K562 (cell line): ENCODE results near the gene NCF2. TPM values are rescaled to one million over a fixed set of nuclear protein-coding genes. Genes with fewer than 3 reads are reported as not detected.

Experiments used
- ATAC-seq: fragments of 200-7000 bp; cut with Tn5 transposase; 3 replicates; pipeline ENCODE4 v1.9.1; 2020; ENCODE audit warnings: moderate library complexity
- BruUV-seq: library from RNA; stranded (reverse); fragments of 400-500 nt; replicated peaks from 2 replicates; lab custom pipeline; 2021; lab: Mats Ljungman, UMichigan
- CTCF ChIA-PET: fragments of 300-600 bp; formaldehyde crosslinking; extraction: SDS; loops from one replicate; lab custom pipeline; 2021; ENCODE audit warnings: low intra/inter-chr PET ratio; lab: Yijun Ruan, JAX
- POLR2A ChIA-PET: fragments of 300-600, 350-650 bp; sonication (Branson Sonifier 250); formaldehyde crosslinking; extraction: SDS; loops from one replicate; lab custom pipeline; 2021; ENCODE audit warnings: antibody characterized with exemption, inconsistent platforms; lab: Yijun Ruan, JAX
- DNase-seq, 4 experiments: peaks; one replicate each; pipeline versions ENCODE4 v3.0.0 to v3.0.0-alpha.2; 2011 to 2018; ENCODE audit warnings: low spot score in 3 of 4, mixed read lengths in 3 of 4; ENCODE audit errors: extremely low read depth in 1 of 4
- FAIRE-seq: peaks from 2 replicates; lab custom pipeline; 2011; peaks lifted over from hg19 to GRCh38; lab: Jason Lieb, UNC
- H2AFZ ChIP-seq: 2 replicates; pipeline ENCODE4 v1.6.0; 2011; ENCODE audit warnings: low read depth, low read length, control low read depth, inconsistent platforms
- H3K27ac ChIP-seq: fragments of 200-600 bp; 3 replicates; pipeline ENCODE4 v1.8.0; 2011; ENCODE audit warnings: low read depth, mild to moderate bottlenecking, control low read depth, inconsistent platforms, low read length, moderate library complexity, mixed read lengths; ENCODE audit errors: extremely low read depth
- H3K27me3 ChIP-seq, 2 experiments: fragments of 300-600 bp in 1 of 2; 2 replicates in 1 of 2; 3 replicates in 1 of 2; pipeline versions ENCODE4 v1.6.0 to v1.8.0; 2011; ENCODE audit warnings: inconsistent platforms in 2 of 2, low read length in 2 of 2, mild to moderate bottlenecking in 1 of 2, mixed read lengths in 1 of 2, moderate library complexity in 1 of 2; ENCODE audit not compliant: control insufficient read depth in 2 of 2, insufficient read depth in 2 of 2
- H3K36me3 ChIP-seq: fragments of 300-600 bp; 3 replicates; pipeline ENCODE4 v1.8.0; 2011; ENCODE audit warnings: mild to moderate bottlenecking, low read length, inconsistent platforms; ENCODE audit not compliant: control insufficient read depth, insufficient read depth
- H3K4me1 ChIP-seq, 2 experiments: fragments of 200-600 bp in 1 of 2; replicated peaks in 1 of 2; 2 replicates in 1 of 2; 3 replicates in 1 of 2; pipeline versions ENCODE4 v1.5.1 to v1.8.0; 2011; ENCODE audit warnings: inconsistent platforms in 2 of 2, low read length in 2 of 2, mild to moderate bottlenecking in 1 of 2, mixed read lengths in 1 of 2, moderate library complexity in 1 of 2; ENCODE audit not compliant: control insufficient read depth in 2 of 2, insufficient read depth in 2 of 2
- H3K4me2 ChIP-seq: 2 replicates; pipeline ENCODE4 v1.6.1; 2011; ENCODE audit warnings: low read length, control low read depth, inconsistent platforms, mixed read lengths; ENCODE audit not compliant: insufficient read depth
- H3K4me3 ChIP-seq: fragments of 200-600 bp; sonication (generic), shearing (Covaris generic); 2 replicates; pipeline ENCODE4 v1.5.1; 2016; ENCODE audit warnings: control low read depth, inconsistent platforms
- H3K79me2 ChIP-seq: fragments of 200-600 bp; 3 replicates; pipeline ENCODE4 v1.8.0; 2011; ENCODE audit warnings: low read length, inconsistent platforms; ENCODE audit not compliant: control insufficient read depth, insufficient read depth
- H3K9ac ChIP-seq, 2 experiments: 2 replicates each; pipeline versions ENCODE4 v1.6.0 to v1.6.1; 2011; ENCODE audit warnings: low read depth in 2 of 2, low read length in 2 of 2, control low read depth in 1 of 2, inconsistent platforms in 1 of 2, mild to moderate bottlenecking in 1 of 2, mixed read lengths in 1 of 2; ENCODE audit not compliant: insufficient read depth in 1 of 2
- H3K9me1 ChIP-seq: one replicate; pipeline ENCODE4 v1.6.0; 2011; ENCODE audit warnings: inconsistent platforms, mild to moderate bottlenecking, low read length, moderate library complexity; ENCODE audit not compliant: control insufficient read depth, insufficient read depth
- H3K9me3 ChIP-seq: replicated peaks from 2 replicates; pipeline ENCODE4 v1.5.1; 2011; ENCODE audit warnings: low read depth, low read length, inconsistent platforms; ENCODE audit not compliant: control insufficient read depth, insufficient read depth
- H4K20me1 ChIP-seq: replicated peaks from 2 replicates; pipeline ENCODE4 v1.6.1; 2011; ENCODE audit warnings: low read length, inconsistent platforms, mixed read lengths; ENCODE audit not compliant: control insufficient read depth, insufficient read depth
- E2F5 ChIP-seq: sonication (generic); formaldehyde crosslinking; IDR thresholded peaks from 2 replicates; pipeline ENCODE4 v1.8.0; 2022; ENCODE audit warnings: mild to moderate bottlenecking, missing genetic modification reagents
- EZH2 ChIP-seq: IDR thresholded peaks from 2 replicates; pipeline ENCODE4 v1.6.1; 2012; ENCODE audit warnings: low read depth, mild to moderate bottlenecking, inconsistent platforms, low read length, borderline replicate concordance
- HIVEP1 ChIP-seq: fragments of 250-450 bp; sonication (Bioruptor Pico); IDR thresholded peaks from 2 replicates; pipeline ENCODE4 v1.4.0; 2020; ENCODE audit warnings: mild to moderate bottlenecking
- NEUROD1 ChIP-seq: fragments of 150-350 bp; IDR thresholded peaks from 2 replicates; pipeline ENCODE4 v1.6.1; 2014; ENCODE audit warnings: borderline replicate concordance, low read length, low read depth; ENCODE audit not compliant: partially characterized antibody
- SRSF3 ChIP-seq: fragments of 200-400 bp; formaldehyde crosslinking; IDR thresholded peaks from 2 replicates; pipeline ENCODE4 v1.6.1; 2016; ENCODE audit warnings: mild to moderate bottlenecking, low read length, moderate library complexity; ENCODE audit not compliant: insufficient read depth
- SRSF7 ChIP-seq: fragments of 200-400 bp; formaldehyde crosslinking; optimal IDR thresholded peaks from 2 replicates; pipeline ENCODE3; 2017; ENCODE audit warnings: mild to moderate bottlenecking, low read depth, low read length
- USF1 ChIP-seq: sonication (generic); formaldehyde crosslinking; IDR thresholded peaks from 2 replicates; pipeline ENCODE4 v1.9.0; 2022; ENCODE audit warnings: mild to moderate bottlenecking, missing genetic modification reagents
- ZBTB33 ChIP-seq: sonication (generic); formaldehyde crosslinking; IDR thresholded peaks from 2 replicates; pipeline ENCODE4 v1.8.1; 2023; ENCODE audit warnings: mild to moderate bottlenecking, missing genetic modification reagents
- ZNF507 ChIP-seq: conservative IDR thresholded peaks from 2 replicates; pipeline ENCODE4 v1.6.1; 2017; ENCODE audit warnings: missing genetic modification characterization, missing compliant biosample characterization
- ZNF561 ChIP-seq: fragments of 450-650 bp; formaldehyde crosslinking; conservative IDR thresholded peaks from 2 replicates; pipeline ENCODE4 v1.4.0; 2020; ENCODE audit warnings: mild to moderate bottlenecking, moderate library complexity
- ZNF780A ChIP-seq: fragments of 250-450 bp; sonication (Bioruptor Pico); IDR thresholded peaks from 2 replicates; pipeline ENCODE4 v1.5.0; 2021; ENCODE audit warnings: mild to moderate bottlenecking
- WGBS: fragments of 100-300 bp; shearing (Covaris generic); methylation state at CpG from one replicate; pipeline ENCODE4 v1.1.6; 2016; ENCODE audit warnings: low coverage, mixed read lengths; ENCODE audit not compliant: insufficient coverage; ENCODE audit errors: missing lambda C conversion rate; 5-methylcytosine and 5-hydroxymethylcytosine counted together
- in situ Hi-C: fragments of 300-500 bp; cut with MboI; formaldehyde crosslinking; loops from 4 replicates; pipeline ENCODE4 v1.15.0; 2018; ENCODE audit warnings: inconsistent platforms, mixed read lengths
- intact Hi-C: fragments of 100-400 bp; cut with micrococcal nuclease; formaldehyde crosslinking; loops from 2 replicates; pipeline ENCODE4 v1.14.2; 2022
- polyA plus RNA-seq, 8 experiments: library from polyadenylated mRNA; depleted of rRNA in 4 of 8; stranded (reverse) in 5 of 8; unstranded in 3 of 8; fragments of >200 nt; fragmentation: Nextera tagmentation in 2 of 8; fragmentation: Illumina TruSeq in 1 of 8; extraction: Ambion mirVana in 2 of 8; extraction: Trizol in 1 of 8; gene quantifications; 2 replicates each; pipeline versions ENCODE4 v1.2.1 to v1.2.3, GENCODE V29; 2011 to 2014; ENCODE audit warnings: inconsistent platforms in 1 of 8, missing spikeins in 1 of 8
- total RNA-seq, 7 experiments: library from RNA; depleted of rRNA in 6 of 7; stranded (reverse); fragments of >200 nt in 6 of 7; fragmentation: Illumina TruSeq in 2 of 7; extraction: Trizol in 2 of 7; gene quantifications; 2 replicates each; pipeline versions ENCODE4 v1.2.1 to v1.2.3, GENCODE V29; 2011 to 2021; ENCODE audit warnings: low replicate concordance in 1 of 7

NCF2 gene
- total and polyA plus RNA-seq, 9 of the 15 experiments (the other 6 are each of a cell fraction or from before 2014, with no cell fraction given) = 0.07 to 0.54 (median 0.16) TPM; not detected in 3

- TF ChIP-seq USF1 (CRISPR knock-in tag) (no peak), SRSF7 (no peak), NEUROD1 (no peak), ZNF780A (no peak), ZNF507 (tag) (no peak)
Measured at GRCh38 chr1:183578856-183579255, 11.4 kb downstream of the NCF2 start (continued).

GRCh38 chr1:183577897-183578465 is 12.3 kb downstream of the NCF2 start:
- BruUV-seq = no TSS peak
- no peaks in the 10 kb centered on the region for H3K79me2 ChIP-seq
- no peaks in the 10 kb centered on the region for H3K9me1 ChIP-seq
- DNase-seq (no peak), FAIRE-seq (no peak), ATAC-seq (no peak)
- no peak overlapping the region for H2AFZ ChIP-seq
- intact Hi-C loops = no loop called here
- ChIA-PET POLR2A (interaction anchor here (0.9 to 2.6 kb wide), 2 partner anchors 10 kb away, joined by 3 to 19 read pairs; no protein-coding TSS in a partner anchor), CTCF (no interaction called here)
- H4K20me1 ChIP-seq = peaks cover 5% of the 10 kb centered on the region
- in situ Hi-C loops = no loop called here
- H3K27me3 ChIP-seq = peaks cover 41 to 55% of the 10 kb centered on the region in 2 experiments
- no peak for TF ChIP-seq ZNF561
- no peak for TF ChIP-seq ZBTB33 (CRISPR knock-in tag)
- no peak for TF ChIP-seq NEUROD1
- TF ChIP-seq SRSF3 = no peak
- TF ChIP-seq HIVEP1 = no peak
- no peak for TF ChIP-seq E2F5 (CRISPR knock-in tag)
- TF ChIP-seq EZH2 = no peak
- no peaks in the 10 kb centered on the region for H3K9me3 ChIP-seq
- no peak overlapping the region for H3K4me3 ChIP-seq
- H3K9ac ChIP-seq = no peak overlapping the region
- WGBS = 4% methylated on average over 7 of the region's 7 CpGs
- no peak overlapping the region for H3K27ac ChIP-seq
- peaks cover 3 to 9% of the 10 kb centered on the region in 2 experiments; a peak in 3 of 5 replicates for H3K4me1 ChIP-seq
- no peaks in the 10 kb centered on the region for H3K36me3 ChIP-seq
- H3K4me2 ChIP-seq = no peak overlapping the region
